HG03039 (cell line): Measurements from ENCODE around the gene SGCE.

Experiments
- ATAC-seq: cut with Tn5 transposase; IDR thresholded peaks from one replicate; pipeline ENCODE4 v1.9.1; 2021; ENCODE audit warnings: mild to moderate bottlenecking, moderate library complexity; ENCODE audit not compliant: unreplicated experiment

SGCE gene

DNA sequence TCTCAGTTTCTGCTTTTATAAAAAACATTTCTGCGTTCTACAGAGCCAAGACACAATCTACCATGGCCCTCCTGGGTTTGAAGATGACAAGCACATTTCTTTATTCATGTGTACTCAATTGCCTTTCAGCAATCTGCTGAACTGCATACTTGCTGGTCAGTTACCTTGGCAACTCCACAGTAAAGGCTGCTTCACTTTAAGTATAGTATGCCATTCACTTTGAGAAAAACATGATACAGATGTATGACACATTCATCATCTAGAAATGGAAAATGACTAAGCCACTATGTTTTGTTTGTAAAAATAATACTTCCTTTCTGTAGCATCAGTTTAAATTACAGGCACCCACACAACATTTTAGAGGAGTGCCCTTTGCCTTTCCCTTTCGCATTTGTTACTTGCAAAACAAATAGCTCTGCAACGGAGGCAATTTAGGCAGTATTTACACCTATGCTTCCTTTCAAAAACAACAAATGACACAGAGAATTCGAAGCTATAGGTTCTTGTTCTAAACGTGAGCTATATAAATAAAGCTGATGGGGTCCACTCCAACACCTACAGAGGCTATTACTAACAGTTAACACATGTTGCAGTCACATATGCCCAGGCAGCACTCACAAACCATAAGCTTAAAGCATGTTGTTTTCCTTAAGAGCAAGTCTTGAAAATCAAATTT is 23.5 kb downstream of the SGCE start:
- no peak for ATAC-seq

DNA sequence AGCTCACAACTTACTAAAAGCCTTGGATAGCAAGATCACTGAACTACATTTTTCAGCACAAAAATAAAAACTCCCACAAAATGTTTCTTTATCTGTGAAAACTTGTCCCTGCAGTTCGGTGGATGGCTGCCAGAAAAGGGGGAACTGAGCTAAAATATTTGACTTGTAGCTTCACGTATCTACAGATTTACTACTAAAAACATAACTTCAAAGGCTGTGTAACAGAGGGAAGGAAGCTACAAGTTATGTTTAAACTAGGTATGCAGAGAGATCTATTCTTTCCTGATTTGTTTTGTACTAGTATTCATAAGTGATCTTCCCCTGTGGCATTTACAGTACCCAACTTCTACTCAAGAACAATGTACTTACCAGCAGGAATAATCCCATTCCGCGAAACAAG is 25.1 kb downstream of the SGCE start:
- ATAC-seq: no peak

GRCh38 chr7:94623820-94624219 is 32.1 kb downstream of the SGCE start:
- no peak for ATAC-seq

GRCh38 chr7:94621120-94621519 is 34.8 kb downstream of the SGCE start:
- ATAC-seq: peak; percentile 3

DNA sequence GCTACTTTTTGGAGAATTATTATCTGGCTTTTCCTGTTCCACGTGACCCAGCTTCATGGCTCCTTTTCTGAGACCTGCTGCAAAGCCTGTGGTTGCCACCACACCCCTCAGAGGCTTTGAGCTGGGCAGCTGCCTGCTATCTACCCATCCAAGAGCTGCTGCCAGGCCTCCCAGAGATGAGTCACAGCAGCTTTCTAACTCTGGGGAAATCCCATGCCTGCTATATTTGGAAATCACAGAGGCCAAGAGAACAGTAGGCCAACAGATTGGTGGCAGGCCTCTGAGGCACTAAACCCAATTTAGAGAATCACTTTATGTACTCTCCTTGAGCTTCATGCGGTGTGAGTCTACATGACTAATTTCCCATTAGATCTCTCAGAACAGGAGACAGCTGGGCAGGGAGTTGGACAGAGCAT is 35.2 kb downstream of the SGCE start:
- ATAC-seq: peak; percentile 98

GRCh38 chr7:94618126-94618525 is 37.8 kb downstream of the SGCE start:
- no peak for ATAC-seq

DNA sequence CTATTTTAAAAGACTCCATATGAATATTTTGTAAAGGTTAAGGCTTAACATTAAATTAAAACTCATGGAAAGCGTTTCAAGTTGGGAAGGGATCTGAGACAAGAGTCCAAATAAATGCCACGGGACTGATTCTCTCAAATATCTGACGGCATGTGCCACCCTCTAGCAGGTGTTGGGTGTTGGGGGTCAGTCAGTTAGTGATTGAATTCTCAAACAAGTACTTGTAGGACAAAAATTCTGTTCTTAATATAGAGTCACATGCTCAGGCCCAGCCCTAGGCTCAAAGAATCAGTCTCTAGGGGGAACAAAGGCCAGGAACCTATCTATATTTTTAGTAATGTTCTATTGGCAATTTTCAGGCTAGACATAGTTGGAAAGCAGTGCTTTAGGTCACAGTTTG is 39.1 kb downstream of the SGCE start:
- no peak for ATAC-seq

DNA sequence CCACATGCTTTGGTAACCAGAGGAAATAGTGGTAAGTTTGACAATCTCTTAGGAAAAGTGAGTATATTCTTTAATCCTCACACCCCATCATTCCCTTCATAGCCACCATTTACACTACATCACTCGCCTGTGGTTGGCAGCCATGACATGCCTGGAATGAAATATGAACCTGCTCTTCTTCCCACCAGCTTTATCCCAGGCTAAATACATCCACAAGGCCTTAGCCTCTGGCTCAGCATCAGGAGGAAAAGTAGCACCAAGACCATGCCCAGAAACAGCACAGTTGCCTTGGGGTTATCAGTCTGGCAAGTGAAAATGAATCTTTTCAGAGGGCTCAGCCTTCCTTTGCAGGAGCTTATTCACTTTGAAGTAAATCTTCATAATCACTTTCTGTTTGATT is 40.3 kb downstream of the SGCE start:
- no peak for ATAC-seq

- no peak for ATAC-seq
Observed at GRCh38 chr7:94612661-94613060, 43.3 kb downstream of the SGCE start.

GRCh38 chr7:94612253-94612652 is 43.7 kb downstream of the SGCE start:
- no peak for ATAC-seq

- no peak for ATAC-seq
Observed at GRCh38 chr7:94609561-94609960, 46.4 kb downstream of the SGCE start.

GRCh38 chr7:94605031-94605430 is 50.9 kb downstream of the SGCE start:
- peak; percentile 69 for ATAC-seq

- ATAC-seq: no peak
Observed at GRCh38 chr7:94602181-94602580, 53.8 kb downstream of the SGCE start.

GRCh38 chr7:94600267-94600666 is 55.7 kb downstream of the SGCE start:
- ATAC-seq: no peak

DNA sequence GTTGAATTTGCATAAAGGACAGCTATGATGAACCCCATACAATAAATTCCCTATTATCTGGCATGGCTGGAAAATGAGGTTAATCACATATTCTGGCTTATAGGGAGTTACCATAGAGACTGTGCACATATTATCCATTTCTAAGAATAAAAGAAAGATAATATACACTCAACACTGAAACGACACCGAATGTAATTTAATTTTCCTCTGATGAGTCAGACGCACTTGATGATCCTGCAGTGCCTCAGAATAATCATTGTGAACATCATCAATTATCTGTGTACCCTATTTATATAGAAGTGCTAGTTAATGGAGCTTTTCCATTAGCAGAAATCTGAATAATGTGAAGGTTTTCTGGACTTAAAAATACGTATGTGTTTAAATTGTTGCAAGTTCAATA is 60.2 kb downstream of the SGCE start:
- ATAC-seq: no peak

DNA sequence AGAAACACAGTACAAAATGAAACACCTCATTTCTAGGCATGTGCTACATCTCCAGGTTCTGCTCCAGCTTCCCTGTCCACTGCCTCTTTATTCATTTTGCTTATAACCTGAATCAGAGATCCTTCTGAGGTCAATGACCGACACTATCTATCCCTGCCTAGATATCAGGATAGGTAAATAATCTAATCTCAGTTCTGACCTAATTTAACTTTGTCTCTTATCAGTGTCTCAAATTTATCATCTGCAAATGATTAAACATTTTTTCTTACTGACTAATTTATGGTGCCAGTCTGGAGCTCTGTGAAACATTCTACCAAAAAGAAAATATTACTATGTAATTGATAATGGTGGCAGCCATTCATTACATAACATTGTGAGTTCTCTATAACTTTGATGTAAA is 61.1 kb downstream of the SGCE start:
- no peak for ATAC-seq

- ATAC-seq: peak; percentile 56
Observed at GRCh38 chr7:94591176-94591575, 64.8 kb downstream of the SGCE start.

GRCh38 chr7:94590526-94591162 is 65.3 kb downstream of the SGCE start:
- ATAC-seq: no peak

DNA sequence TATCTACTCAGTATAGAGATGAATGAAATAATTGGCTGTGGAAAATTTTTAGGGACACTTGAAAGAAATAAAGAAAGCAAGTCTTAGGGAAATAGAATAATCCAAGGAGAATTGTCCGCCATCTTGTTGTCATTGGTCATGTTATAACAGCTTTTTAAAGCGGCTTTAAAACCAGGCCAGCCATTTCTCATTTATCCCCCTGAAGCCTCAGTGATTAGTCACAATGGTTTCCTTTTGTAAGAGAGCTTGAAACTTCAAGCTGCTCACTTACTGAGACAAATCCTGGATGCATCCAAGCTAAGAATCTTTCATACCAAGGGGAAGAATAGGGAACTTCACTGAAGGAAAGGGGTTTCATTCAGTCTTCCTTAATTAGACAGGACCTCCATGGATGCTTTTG is 67.9 kb downstream of the SGCE start:
- ATAC-seq: no peak

- no peak for ATAC-seq
Observed at GRCh38 chr7:94584113-94584512, 71.8 kb downstream of the SGCE start.

GRCh38 chr7:94580601-94581000 is 75.3 kb downstream of the SGCE start:
- ATAC-seq: no peak

DNA sequence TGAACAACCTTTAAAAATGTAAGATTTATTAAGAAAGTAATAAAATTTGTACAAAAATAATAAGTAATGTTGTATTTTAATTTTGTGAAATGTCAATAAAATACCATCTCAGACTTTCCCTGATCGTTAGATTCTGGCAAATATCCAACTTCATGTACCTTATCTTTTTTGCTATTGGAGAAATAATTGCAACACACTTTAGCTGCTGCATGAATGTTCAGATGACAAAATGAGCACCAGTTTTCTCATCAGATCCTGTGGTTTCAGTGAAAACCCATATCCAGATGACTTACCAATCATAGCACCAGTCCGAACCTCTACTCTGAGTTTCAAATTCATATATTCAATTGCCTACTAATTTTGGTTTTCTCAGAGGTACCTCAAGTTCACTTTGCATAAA is 76.5 kb downstream of the SGCE start:
- no peak for ATAC-seq

DNA sequence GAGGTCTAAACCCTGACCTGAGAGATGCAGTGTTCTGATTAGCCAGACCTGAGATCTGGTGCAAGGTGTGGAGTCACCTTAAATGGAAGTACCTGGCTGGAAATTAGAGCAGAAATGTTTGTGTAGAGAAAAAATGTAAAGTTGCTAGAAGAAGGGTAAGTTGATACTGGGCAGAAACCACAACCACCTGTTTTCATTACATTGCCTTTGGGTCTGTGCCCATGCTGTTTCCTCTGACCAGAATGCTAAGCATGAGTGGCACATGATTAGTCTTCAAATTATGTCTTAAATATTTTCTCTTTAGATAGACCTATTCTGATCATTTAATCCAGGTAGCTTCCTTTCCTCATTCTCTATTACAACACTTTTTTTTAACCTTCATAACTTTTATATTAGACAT is 77.3 kb downstream of the SGCE start:
- ATAC-seq: no peak
